Stimulated activated naive B cell treated with anti-CD40 and anti-IgM and Interleukin-4, amounts not matched to agents 10 μg/mL and 1 μg/mL and 100 μg/mL, for 72 hours (primary cell): ENCODE measurements around the gene CFAP57.

Experiments
- ATAC-seq, 2 donors: fragments of 150-1000 bp; cut with Tn5 transposase; replicated peaks; 2 replicates each; pipeline ENCODE4 v1.10.0; 2021; ENCODE audit warnings: moderate library complexity in 1 of 2
- DNase-seq: peaks from one replicate; pipeline ENCODE4 v3.0.0; 2021
- H3K27ac Mint-ChIP-seq: one replicate; pipeline ENCODE4 v1.8.0; 2022; ENCODE audit warnings: mild to moderate bottlenecking, mixed read lengths
- H3K27me3 Mint-ChIP-seq, 2 donors: one replicate each; pipeline ENCODE4 v1.8.0; 2022; ENCODE audit warnings: mixed read lengths in 2 of 2
- H3K36me3 Mint-ChIP-seq, 2 donors: one replicate each; pipeline ENCODE4 v1.8.0; 2022; ENCODE audit warnings: mixed read lengths in 2 of 2, mild to moderate bottlenecking in 1 of 2
- H3K4me1 Mint-ChIP-seq, 2 donors: one replicate each; pipeline ENCODE4 v1.8.0; 2022; ENCODE audit warnings: mixed read lengths in 2 of 2, mild to moderate bottlenecking in 1 of 2
- H3K4me3 Mint-ChIP-seq, 2 donors: one replicate each; pipeline ENCODE4 v1.8.0; 2022; ENCODE audit warnings: mild to moderate bottlenecking in 2 of 2, mixed read lengths in 2 of 2, moderate library complexity in 1 of 2
- H3K9me3 Mint-ChIP-seq, 2 donors: one replicate each; pipeline ENCODE4 v1.8.0; 2022; ENCODE audit warnings: mixed read lengths in 2 of 2, mild to moderate bottlenecking in 1 of 2

CFAP57 gene

GRCh38 chr1:43288058-43288784, 116.1 kb downstream of the CFAP57 start:
- H3K4me3 Mint-ChIP-seq = no peak overlapping the region
- H3K9me3 Mint-ChIP-seq = no peaks in the 10 kb centered on the region
- ATAC-seq (no peak), DNase-seq (no peak)
- H3K36me3 Mint-ChIP-seq = no peaks in the 10 kb centered on the region
- peaks cover 5 to 6% of the 10 kb centered on the region in 2 donors for H3K4me1 Mint-ChIP-seq
- H3K27me3 Mint-ChIP-seq = peaks cover 15 to 16% of the 10 kb centered on the region in 2 donors
- no peak overlapping the region for H3K27ac Mint-ChIP-seq

- Mint-ChIP-seq H3K36me3 (no peaks in the 10 kb centered on the region), H3K27me3 (peaks cover 15 to 16% of the 10 kb centered on the region in 2 donors)
- ATAC-seq = no peak
Observed at GRCh38 chr1:43288785-43289706, 116.9 kb downstream of the CFAP57 start.

GRCh38 chr1:43292216-43292615, 120.1 kb downstream of the CFAP57 start:
- no peaks in the 10 kb centered on the region for H3K36me3 Mint-ChIP-seq
- no peak overlapping the region for H3K27ac Mint-ChIP-seq
- no peak overlapping the region for H3K4me3 Mint-ChIP-seq
- H3K4me1 Mint-ChIP-seq = peaks cover 6 to 18% of the 10 kb centered on the region in 2 donors
- no peak for ATAC-seq
- no peak for DNase-seq
- H3K9me3 Mint-ChIP-seq = no peaks in the 10 kb centered on the region
- H3K27me3 Mint-ChIP-seq = peaks cover 5 to 7% of the 10 kb centered on the region in 2 donors

More at GRCh38 chr1:43288785-43289706, 116.9 kb downstream of the CFAP57 start:
- H3K27ac Mint-ChIP-seq = no peak overlapping the region
- no peak overlapping the region for H3K4me3 Mint-ChIP-seq
- H3K9me3 Mint-ChIP-seq = no peaks in the 10 kb centered on the region
- H3K4me1 Mint-ChIP-seq = peaks cover 6 to 10% of the 10 kb centered on the region in 2 donors
- DNase-seq = no peak

DNA sequence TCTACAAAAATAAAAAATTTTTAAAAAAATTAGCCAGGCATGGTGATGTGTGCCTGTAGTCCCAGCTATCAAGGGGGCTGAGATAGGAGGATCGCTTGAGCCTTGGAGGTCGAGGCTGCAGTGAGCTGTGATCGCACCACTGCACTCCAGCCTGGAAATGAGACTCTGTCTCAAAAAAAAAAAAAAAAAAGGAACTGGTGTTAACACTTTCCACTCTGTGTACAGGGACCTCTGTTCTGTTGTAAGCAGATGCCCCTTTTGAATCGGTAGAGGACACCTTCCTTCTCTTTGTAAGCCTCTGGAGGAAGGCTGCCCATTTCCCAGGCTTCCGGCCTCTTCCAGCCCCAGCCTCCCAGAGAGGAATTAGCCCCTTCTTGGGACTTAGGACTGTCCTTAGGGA, 120.5 kb downstream of the CFAP57 start:
- peak; percentile 56 to 58 for ATAC-seq
- Mint-ChIP-seq H3K4me3 (no peak overlapping the region), H3K9me3 (no peaks in the 10 kb centered on the region), H3K4me1 (peaks cover 6 to 18% of the 10 kb centered on the region in 2 donors), H3K36me3 (no peaks in the 10 kb centered on the region), H3K27me3 (peaks cover under 1 to 5% of the 10 kb centered on the region in 2 donors), H3K27ac (no peak overlapping the region)
- no peak for DNase-seq

DNA sequence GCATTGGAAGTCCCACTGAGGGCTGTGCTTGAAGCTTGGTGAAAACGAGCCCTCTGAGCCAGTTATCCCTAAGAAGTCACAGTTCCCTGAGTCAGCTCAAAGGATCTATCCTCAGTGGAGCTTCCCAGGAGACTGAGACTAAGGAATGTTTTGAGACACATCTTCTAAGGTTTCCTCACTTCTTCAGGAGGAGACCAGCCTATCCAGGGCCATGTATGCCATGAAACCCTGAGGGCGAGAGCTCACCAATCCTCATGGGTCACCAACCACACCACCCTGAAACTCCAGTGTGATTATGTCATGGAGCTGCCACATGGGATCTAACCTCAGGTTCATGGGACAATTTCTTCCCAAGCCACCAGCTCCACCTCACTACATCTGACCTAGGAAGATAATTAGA, 121.0 kb downstream of the CFAP57 start:
- Mint-ChIP-seq H3K27ac (no peak overlapping the region), H3K27me3 (peaks cover 0 to 7% of the 10 kb centered on the region in 2 donors), H3K4me3 (no peak overlapping the region), H3K9me3 (no peaks in the 10 kb centered on the region), H3K4me1 (peaks cover 6 to 18% of the 10 kb centered on the region in 2 donors), H3K36me3 (no peaks in the 10 kb centered on the region)
- DNase-seq (no peak), ATAC-seq (no peak)

DNA sequence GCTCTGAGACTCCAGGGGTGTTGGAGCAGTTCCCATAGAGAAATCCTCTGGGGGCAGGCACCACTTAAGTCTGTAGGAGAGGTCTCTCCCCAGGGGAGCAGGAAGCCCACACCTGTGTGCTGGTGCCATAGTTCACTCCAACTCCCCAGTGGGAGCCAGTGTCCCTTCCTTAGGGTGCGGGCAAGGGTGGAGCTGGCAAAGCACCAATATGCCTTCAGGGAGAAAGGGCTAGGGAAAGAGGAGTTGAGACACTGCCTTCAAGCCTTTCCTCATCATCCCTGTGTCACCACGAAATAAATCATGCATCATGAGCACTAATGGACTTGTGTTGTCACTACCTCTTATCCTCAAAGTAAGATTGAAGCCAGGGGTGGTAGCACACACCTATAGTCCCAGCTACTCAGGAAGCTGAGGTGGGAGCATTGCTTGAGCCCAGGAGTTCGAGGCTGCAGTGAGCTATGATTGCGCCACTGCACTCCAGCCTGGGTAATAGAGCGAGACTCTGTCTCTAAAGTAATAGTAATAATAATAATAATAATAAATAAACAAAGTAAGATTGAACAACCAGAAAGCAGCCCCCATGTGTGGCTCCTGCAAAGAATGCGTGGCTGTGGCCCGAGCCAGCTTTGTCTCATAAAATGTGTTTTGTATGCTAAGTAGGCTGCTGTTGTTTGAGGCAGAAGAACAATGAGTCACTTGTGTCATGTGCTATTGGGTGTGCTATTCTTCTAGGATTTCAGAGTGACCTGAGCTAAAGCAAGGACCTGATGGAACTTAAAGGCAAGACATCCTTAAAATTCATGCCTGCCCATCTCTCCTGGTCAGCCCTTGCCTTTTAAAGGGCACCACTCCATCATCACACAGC, 122.0 kb downstream of the CFAP57 start:
- H3K36me3 Mint-ChIP-seq = no peaks in the 10 kb centered on the region
- H3K27me3 Mint-ChIP-seq = peaks cover 0 to 3% of the 10 kb centered on the region in 2 donors
- no peak overlapping the region for H3K4me3 Mint-ChIP-seq
- H3K9me3 Mint-ChIP-seq = no peaks in the 10 kb centered on the region
- H3K4me1 Mint-ChIP-seq = peaks cover 6 to 18% of the 10 kb centered on the region in 2 donors
- no peak overlapping the region for H3K27ac Mint-ChIP-seq
- DNase-seq (no peak), ATAC-seq (no peak)

DNA sequence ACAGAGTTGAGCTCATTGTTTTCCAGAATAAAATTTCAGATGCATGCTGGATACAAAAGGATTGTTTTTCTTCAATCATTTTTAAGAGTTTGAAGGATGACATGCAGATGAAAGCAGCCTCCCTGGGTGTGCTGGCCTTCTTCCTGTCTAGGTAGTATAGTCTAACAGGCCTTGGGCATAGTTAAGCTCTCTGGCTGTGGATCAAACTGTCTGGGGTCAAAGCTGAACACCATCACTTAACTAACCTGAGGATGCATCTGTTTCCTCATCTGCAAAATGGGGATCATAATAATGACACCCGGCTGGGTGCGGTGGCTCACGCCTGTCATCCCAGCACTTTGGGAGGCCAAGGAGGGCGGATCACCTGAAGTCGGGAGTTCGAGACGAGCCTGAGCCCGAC, 122.6 kb downstream of the CFAP57 start:
- ATAC-seq (no peak), DNase-seq (no peak)
- Mint-ChIP-seq H3K27ac (peak overlapping the region; percentile 47), H3K36me3 (no peaks in the 10 kb centered on the region), H3K9me3 (no peaks in the 10 kb centered on the region), H3K4me3 (no peak overlapping the region), H3K4me1 (peaks cover 6 to 18% of the 10 kb centered on the region in 2 donors), H3K27me3 (peaks cover 0 to 3% of the 10 kb centered on the region in 2 donors)

GRCh38 chr1:43296207-43296606, 124.1 kb downstream of the CFAP57 start:
- Mint-ChIP-seq H3K27ac (no peak overlapping the region), H3K4me3 (no peak overlapping the region), H3K9me3 (no peaks in the 10 kb centered on the region), H3K4me1 (peaks cover 8 to 18% of the 10 kb centered on the region in 2 donors), H3K27me3 (peaks cover 0 to 6% of the 10 kb centered on the region in 2 donors), H3K36me3 (no peaks in the 10 kb centered on the region)
- DNase-seq (no peak), ATAC-seq (no peak)

DNA sequence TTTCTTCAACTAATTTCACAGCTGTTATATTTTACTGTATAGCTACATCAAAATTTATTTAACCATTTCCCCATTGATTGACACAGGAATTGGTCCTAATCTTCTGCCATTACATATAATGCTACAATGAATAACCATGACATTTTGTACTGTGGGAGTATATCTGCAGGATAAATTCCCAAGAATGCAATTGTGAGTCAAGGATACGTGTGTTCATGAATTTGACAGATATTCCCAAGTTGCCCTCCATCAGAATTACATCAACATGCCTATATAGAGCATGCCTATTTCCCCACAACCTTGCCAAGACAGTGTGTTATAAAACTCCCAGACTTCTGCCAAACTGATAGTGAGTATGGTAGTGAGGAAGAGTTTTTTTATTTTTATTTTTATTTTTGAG, 125.9 kb downstream of the CFAP57 start:
- no peak for ATAC-seq
- no peaks in the 10 kb centered on the region for H3K9me3 Mint-ChIP-seq

DNA sequence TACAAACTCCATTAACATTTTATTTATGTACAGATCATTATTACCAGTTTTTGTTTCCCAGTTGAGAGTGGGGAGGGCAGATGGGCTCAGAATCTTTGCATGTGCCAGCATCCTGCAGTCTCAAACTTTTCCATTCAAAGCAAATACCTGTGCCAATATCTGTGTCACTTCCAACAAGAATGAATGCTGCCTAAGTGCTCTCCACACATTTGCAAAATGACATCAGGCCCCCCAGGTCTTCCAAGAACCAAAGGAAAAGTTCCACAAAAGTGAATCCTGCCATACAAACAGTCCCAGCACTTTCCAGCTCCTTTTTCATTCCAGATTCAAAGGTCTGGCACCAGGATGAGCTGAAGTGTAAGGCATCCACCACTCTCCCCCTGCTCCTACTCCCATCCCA, 127.0 kb downstream of the CFAP57 start:
- Mint-ChIP-seq H3K4me3 (no peak overlapping the region), H3K4me1 (peaks cover 4 to 8% of the 10 kb centered on the region in 2 donors), H3K36me3 (no peaks in the 10 kb centered on the region), H3K9me3 (no peaks in the 10 kb centered on the region), H3K27me3 (peaks cover 1 to 12% of the 10 kb centered on the region in 2 donors), H3K27ac (no peak overlapping the region)
- DNase-seq (no peak), ATAC-seq (no peak)

More for the DNA sequence above, 125.9 kb downstream of the CFAP57 start:
- no peak overlapping the region for H3K4me3 Mint-ChIP-seq
- H3K27me3 Mint-ChIP-seq = peaks cover 0 to 11% of the 10 kb centered on the region in 2 donors
- peaks cover 6 to 13% of the 10 kb centered on the region in 2 donors for H3K4me1 Mint-ChIP-seq
- no peak for DNase-seq
- no peak overlapping the region for H3K27ac Mint-ChIP-seq
- no peaks in the 10 kb centered on the region for H3K36me3 Mint-ChIP-seq

DNA sequence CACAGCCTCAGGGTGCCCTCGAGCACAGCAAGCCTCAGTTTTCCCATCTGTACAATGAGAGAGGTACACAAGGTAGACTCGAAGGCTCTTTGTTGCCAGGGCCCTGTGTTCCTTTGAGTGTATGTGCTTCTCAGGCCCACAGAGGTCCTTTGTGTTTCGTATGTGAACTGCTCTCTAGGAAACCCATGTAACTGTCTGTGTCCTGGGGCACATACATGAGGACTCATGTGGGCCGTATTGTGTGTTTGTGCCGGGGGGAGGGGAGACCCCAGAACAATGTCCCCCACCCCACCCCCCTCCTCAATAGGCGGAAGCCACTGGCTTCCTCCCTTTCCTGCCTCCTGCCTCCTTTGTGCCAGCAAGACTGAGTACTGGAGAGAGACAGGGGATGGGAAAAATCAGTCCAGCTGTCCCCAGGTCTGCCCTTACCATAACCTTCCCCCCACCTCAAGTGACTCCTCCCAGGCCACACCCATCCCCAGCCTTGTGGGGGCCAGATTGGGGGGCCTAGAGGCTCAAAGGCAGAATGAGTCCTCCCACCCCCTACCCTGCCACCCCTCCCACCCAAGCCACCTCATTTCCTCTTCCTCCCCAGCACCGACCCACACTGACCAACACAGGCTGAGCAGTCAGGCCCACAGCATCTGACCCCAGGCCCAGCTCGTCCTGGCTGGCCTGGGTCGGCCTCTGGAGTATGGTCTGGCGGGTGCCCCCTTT, 128.4 kb downstream of the CFAP57 start, which contains the start of gene TIE1:
TIE1 (plus strand) TSS at position 605 of the 717 bp plus-strand sequence; CDS start at position 695, 90 bp downstream.
- Mint-ChIP-seq H3K27me3 (peaks cover 5 to 16% of the 10 kb centered on the region in 2 donors), H3K36me3 (no peaks in the 10 kb centered on the region), H3K27ac (no peak within 1 kb of the TSS), H3K4me1 (peaks cover 4 to 7% of the 10 kb centered on the region in 2 donors), H3K9me3 (no peaks in the 10 kb centered on the region), H3K4me3 (no peak within 1 kb of the TSS)
- ATAC-seq (no peak), DNase-seq (no peak)

GRCh38 chr1:43302201-43302600, 130.1 kb downstream of the CFAP57 start:
- Mint-ChIP-seq H3K9me3 (no peaks in the 10 kb centered on the region), H3K36me3 (no peaks in the 10 kb centered on the region), H3K27ac (no peak overlapping the region), H3K27me3 (peaks cover 5 to 24% of the 10 kb centered on the region in 2 donors), H3K4me1 (peaks cover 0 to 5% of the 10 kb centered on the region in 2 donors), H3K4me3 (no peak overlapping the region)
- ATAC-seq = no peak
- DNase-seq = no peak

- H3K27ac Mint-ChIP-seq = no peak overlapping the region
- H3K9me3 Mint-ChIP-seq = no peaks in the 10 kb centered on the region
- H3K27me3 Mint-ChIP-seq = peaks cover 5 to 24% of the 10 kb centered on the region in 2 donors
- no peaks in the 10 kb centered on the region for H3K36me3 Mint-ChIP-seq
- ATAC-seq = no peak
- no peak for DNase-seq
- no peak overlapping the region for H3K4me3 Mint-ChIP-seq
- peaks cover 0 to 5% of the 10 kb centered on the region in 2 donors for H3K4me1 Mint-ChIP-seq
Observed at GRCh38 chr1:43302721-43303470, 130.8 kb downstream of the CFAP57 start.
